GM06990 (cell line): ENCODE data around the gene TRDMT1.

ENCODE experiments used
- DNase-seq: peaks from one replicate; pipeline ENCODE4 v3.0.0-alpha.2; 2011; ENCODE audit not compliant: insufficient read length; ENCODE audit errors: extremely low read depth
- H3K27me3 ChIP-seq: replicated peaks from 2 replicates; pipeline ENCODE4 v1.6.0; 2011; ENCODE audit warnings: low read length; ENCODE audit not compliant: control insufficient read depth, insufficient read depth
- H3K36me3 ChIP-seq: 2 replicates; pipeline ENCODE4 v1.5.1; 2011; ENCODE audit warnings: low read length; ENCODE audit not compliant: control insufficient read depth, insufficient read depth
- H3K4me3 ChIP-seq: replicated peaks from 2 replicates; pipeline ENCODE4 v1.5.1; 2011; ENCODE audit warnings: low read depth, mild to moderate bottlenecking, control low read depth, low read length
- TF ChIP-seq, protein P1 (sequence below): IDR thresholded peaks from 2 replicates; pipeline ENCODE4 v1.5.1; 2011; ENCODE audit warnings: low read length, control low read depth, mild to moderate bottlenecking, inconsistent platforms; ENCODE audit not compliant: insufficient read depth, poor library complexity, severe bottlenecking

The TRDMT1 gene

GRCh38 chr10:17144032-17144431 is 57.4 kb downstream of the TRDMT1 start:
- DNase-seq: no peak
- no peak overlapping the region for H3K4me3 ChIP-seq
- no peaks in the 10 kb centered on the region for H3K27me3 ChIP-seq
- TF ChIP-seq, protein P1, sequence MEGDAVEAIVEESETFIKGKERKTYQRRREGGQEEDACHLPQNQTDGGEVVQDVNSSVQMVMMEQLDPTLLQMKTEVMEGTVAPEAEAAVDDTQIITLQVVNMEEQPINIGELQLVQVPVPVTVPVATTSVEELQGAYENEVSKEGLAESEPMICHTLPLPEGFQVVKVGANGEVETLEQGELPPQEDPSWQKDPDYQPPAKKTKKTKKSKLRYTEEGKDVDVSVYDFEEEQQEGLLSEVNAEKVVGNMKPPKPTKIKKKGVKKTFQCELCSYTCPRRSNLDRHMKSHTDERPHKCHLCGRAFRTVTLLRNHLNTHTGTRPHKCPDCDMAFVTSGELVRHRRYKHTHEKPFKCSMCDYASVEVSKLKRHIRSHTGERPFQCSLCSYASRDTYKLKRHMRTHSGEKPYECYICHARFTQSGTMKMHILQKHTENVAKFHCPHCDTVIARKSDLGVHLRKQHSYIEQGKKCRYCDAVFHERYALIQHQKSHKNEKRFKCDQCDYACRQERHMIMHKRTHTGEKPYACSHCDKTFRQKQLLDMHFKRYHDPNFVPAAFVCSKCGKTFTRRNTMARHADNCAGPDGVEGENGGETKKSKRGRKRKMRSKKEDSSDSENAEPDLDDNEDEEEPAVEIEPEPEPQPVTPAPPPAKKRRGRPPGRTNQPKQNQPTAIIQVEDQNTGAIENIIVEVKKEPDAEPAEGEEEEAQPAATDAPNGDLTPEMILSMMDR: no peak
- H3K36me3 ChIP-seq: no peaks in the 10 kb centered on the region

DNA sequence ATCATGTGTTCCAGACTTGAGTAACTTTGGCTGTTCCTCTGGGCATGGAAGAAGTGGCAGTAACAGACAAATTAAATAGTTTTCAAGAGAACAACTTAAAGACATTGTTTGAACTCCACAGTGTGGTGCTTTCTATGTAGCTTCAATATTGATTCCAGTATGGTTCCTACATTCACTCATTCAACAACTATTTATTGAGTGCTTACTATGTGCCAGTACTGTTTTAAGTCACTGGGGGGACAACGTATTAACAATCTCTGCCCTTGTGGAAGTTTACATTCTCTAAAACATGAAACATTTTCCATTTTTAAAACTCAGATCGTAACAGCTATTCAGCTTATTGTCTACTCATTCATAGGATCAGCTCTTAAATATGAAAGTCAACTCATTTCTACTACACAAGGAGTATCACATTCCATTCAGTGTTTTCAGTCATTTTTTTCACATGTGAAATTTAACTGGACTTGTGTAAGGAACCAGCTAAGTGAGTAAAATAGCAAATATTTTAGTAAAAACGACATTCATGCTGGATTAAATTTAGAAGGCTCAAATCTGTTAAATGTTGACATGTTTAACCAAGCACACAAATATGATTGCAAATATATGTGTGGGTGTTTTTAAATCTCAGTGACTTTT is 58.3 kb downstream of the TRDMT1 start:
- no peak for DNase-seq
- TF ChIP-seq, protein P1: no peak
- no peaks in the 10 kb centered on the region for H3K27me3 ChIP-seq

DNA sequence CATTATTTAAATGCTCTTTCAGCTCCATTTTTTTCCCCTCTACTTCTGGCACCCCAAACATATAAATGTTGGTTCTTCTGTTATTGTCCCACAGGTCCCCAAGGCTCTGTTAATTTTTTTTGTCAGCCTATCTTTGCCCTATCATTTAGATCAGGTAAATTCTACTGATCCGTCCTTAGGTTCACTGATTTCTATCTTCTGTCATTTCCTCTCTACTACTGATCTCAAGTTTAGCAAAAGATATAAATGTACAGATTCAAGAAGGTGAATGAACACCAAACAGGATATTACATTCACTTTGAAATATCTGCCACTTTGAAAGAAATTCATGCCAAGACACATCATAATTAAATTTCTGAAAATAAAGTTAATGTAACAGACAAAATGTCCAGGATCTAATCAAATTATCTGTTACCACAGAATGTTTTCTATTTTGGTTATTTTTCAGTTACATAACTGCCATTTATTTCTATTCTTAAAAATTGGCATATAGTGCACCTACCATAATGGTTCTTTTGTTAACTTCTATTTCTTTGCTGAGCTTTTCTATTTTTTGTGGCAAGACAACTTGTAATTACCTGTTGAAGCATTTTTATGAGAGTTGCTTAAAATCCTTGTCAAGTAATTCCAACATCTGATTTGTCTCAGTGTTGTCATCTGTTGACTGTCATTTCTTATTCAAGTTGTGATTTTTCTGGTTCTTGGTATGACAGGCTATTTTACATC is 59.8 kb downstream of the TRDMT1 start:
- DNase-seq: no peak
- no peaks in the 10 kb centered on the region for H3K36me3 ChIP-seq
- no peaks in the 10 kb centered on the region for H3K27me3 ChIP-seq
- H3K4me3 ChIP-seq: no peak overlapping the region
- TF ChIP-seq, protein P1: no peak

More for the DNA sequence above, 58.3 kb downstream of the TRDMT1 start:
- H3K4me3 ChIP-seq: no peak overlapping the region
- no peaks in the 10 kb centered on the region for H3K36me3 ChIP-seq

DNA sequence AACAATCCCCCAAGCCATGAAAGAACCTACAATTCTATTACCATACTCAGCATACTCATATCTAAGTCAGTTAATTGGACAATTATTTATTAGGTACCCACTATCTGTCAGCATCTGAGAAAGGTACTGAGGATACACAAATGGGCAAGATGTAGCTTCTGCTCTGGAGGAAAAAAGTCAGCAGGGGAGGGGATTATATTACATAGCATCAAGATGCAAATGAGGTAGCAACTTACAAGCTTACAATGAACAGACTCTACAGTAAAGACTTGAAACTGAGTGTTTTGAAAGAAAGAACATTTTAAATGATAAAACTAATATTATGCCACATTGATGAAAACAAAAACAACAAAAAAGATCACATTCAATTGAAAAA is 61.1 kb downstream of the TRDMT1 start:
- TF ChIP-seq, protein P1: no peak
- no peaks in the 10 kb centered on the region for H3K27me3 ChIP-seq
- H3K4me3 ChIP-seq: no peak overlapping the region
- no peak for DNase-seq
- no peaks in the 10 kb centered on the region for H3K36me3 ChIP-seq

DNA sequence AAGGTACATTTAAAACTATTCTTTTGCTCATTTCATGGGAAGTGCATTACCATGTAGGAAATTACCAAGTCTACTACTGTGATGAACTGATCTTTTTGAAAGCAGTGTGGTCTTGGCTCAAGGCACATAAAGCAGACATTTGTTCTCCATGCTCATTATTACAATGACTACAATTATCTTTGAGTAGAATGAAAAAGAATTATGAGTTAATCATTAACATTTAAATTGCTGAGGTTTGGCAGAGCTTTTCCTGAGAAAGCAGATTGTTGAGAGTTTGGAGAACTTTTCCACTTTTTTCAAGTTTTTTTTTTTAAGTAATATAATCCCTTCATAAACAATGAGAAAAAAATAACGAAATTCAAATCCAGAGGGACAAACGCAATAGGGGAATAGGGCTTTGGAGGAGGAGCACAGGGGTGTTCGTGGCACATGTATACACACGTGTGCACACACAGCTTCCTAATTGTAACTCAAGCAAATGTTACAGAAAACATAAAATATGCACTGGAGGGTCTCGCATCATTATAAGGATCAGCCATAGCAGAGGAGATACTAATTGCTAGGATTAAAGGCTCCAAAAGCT is 62.9 kb downstream of the TRDMT1 start:
- Histone ChIP-seq H3K36me3 (no peaks in the 10 kb centered on the region), H3K4me3 (no peak overlapping the region), H3K27me3 (no peaks in the 10 kb centered on the region)
- DNase-seq: no peak
- TF ChIP-seq, protein P1: no peak
